ENCODE data around the gene DDIT4.
A peak's percentile ranks its signal among the peaks of the same experiment; 100 is the strongest.
"Not testable (repeated sequence)": the region's sequence is repeated elsewhere in the genome, so short reads cannot be mapped to it uniquely, and the experiment has no call there.

Gene DDIT4

DNA sequence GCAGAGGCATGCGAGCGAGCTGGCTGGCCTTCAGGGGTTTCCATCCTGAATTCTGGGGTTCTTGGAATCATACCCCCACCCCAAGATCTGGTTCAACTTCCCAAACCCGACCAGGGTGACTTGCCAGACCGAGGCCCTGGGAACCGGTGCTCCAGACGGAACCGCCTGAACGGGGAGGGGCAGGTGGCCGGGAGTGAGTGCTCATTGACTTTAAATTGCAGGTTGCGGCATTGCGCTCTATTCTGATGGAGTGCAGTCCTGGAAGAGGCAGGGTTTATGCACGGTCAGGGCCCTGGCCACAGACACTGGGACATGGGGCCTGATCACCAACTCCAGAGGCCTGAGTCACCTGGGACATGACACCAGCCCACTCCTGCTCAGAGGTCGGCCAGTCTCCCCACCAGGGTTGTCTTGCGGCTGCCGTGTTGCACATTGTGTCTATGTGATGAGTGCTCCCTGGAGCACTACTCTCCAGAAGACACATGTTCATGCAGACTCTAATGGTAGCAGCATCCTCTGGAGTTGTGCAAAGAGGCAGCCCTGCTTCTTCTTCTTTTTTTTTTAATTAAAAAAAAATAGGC lies 5.8 kb upstream of the DDIT4 start:
- DNase-seq, result no peak

DNA sequence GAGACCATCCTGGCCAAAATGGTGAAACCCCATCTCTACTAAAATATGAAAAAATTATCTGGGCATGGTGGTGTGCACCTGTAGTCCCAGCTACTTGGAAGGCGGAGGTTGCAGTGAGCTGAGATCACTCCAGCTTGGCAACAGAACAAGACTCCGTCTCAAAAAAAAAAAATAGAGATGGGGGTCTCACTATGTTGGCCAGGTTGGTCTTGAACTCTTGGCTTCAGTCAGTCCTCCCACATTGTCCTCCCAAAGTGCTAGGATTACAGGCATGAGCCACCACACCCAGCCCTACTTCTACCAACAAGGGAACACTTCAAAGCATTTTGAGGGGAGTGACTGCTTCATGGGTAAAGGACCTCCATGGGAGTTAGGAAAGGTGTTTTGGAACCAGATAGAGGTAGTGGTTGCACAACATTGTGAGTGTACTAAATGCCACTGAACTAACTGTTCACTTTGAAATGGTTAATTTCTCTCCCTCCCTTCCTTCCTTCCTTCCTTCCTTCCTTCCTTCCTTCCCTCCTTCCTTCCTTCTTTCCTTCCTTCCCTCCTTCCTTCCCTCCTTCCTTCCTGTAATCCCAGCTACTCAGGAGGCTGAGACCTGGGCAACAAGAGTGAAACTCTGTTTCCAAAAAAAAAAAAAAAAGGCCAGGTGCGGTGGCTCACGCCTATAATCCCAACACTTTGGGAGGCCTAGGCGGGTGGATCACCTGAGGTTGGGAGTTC lies 5.1 kb upstream of the DDIT4 start:
- not testable (repeated sequence) for DNase-seq

DNA sequence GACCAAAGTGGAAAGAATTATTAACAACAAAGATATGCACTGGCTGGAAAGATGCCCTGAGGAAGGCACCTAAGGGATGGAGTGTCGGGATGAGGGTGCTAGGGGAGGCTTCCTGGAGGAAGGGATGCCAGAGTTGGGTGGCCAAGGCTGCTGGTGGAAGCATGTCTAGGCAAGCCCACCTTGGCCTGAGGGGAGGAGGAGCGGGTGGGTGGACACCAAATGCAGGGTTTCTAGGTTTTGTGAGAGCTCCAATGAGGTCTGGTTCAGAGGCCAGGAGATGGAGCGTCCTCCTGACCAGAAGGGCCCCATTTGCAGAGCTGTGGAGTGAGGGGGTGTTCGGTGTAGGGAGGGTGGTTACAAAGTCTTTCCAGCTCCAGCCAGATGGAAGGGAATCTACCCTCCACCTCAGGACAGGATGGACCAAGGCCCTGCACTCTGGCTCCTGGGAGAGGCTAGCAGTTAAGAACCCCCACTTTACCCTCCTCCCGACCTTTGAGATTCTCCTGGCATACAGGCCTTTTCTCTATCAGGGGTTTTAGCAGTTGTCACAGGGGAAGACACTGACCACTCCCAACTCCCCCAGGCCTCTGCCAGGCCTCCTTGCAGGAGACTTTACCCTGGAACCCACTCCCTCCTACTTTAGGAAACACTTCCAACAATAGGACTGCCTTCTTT lies 3.0 kb upstream of the DDIT4 start:
- DNase-seq, result no peak

DNA sequence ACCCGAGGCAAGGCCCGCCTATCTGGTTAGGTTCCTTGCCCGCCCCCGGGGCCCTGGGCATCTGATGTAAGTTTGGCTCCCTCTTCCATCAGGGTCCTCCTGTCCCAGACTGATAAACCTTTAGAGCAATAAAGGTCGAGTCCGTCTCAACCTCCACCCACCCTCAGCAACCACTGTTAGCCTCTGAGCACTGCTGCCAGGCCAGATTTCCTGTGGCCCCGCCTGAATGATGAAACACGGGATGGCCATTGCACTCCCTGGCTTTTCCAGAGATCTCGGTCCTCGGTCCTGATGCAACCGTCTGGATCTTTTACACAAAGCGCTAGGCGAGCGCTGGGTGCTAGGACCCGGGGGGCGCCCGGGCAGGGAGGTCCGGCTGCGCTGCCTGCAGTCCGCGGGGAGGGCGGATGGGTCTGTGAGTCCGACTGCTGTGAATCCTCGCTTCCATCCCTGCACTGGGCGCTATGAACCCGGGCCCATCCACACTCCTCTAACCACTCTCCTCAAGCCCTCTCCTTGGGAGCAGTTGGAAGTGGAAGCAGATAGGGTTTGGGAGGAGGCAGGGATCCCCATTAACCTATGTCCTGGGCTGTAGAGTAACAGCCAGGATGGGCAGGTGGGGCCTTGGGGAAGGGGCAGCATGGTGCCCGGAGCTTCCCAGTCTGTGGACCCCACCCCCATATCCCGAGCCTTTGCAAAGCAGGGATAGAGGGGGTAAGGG lies 875 bp upstream of the DDIT4 start:
- peak; percentile 68 for DNase-seq

DNA sequence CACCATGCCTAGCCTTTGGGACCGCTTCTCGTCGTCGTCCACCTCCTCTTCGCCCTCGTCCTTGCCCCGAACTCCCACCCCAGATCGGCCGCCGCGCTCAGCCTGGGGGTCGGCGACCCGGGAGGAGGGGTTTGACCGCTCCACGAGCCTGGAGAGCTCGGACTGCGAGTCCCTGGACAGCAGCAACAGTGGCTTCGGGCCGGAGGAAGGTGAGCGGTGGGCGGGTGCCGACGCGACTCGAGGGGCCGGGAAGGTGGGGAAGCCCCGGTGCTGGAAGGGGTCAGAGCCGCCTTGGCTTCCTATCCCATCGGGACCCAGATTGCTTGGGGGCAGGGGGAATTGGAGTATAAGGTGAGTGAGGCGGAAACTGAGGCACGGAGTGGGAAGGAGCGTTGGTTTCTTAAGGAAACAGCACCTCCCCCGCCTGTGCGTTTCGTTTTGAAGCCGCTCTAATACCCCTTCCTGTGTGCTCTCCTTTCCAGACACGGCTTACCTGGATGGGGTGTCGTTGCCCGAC lies 547 bp downstream of the DDIT4 start:
- DNase-seq, result no peak

DNA sequence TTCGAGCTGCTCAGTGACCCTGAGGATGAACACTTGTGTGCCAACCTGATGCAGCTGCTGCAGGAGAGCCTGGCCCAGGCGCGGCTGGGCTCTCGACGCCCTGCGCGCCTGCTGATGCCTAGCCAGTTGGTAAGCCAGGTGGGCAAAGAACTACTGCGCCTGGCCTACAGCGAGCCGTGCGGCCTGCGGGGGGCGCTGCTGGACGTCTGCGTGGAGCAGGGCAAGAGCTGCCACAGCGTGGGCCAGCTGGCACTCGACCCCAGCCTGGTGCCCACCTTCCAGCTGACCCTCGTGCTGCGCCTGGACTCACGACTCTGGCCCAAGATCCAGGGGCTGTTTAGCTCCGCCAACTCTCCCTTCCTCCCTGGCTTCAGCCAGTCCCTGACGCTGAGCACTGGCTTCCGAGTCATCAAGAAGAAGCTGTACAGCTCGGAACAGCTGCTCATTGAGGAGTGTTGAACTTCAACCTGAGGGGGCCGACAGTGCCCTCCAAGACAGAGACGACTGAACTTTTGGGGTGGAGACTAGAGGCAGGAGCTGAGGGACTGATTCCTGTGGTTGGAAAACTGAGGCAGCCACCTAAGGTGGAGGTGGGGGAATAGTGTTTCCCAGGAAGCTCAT lies 1.1 kb downstream of the DDIT4 start:
- peak; percentile 84 for DNase-seq

DNA sequence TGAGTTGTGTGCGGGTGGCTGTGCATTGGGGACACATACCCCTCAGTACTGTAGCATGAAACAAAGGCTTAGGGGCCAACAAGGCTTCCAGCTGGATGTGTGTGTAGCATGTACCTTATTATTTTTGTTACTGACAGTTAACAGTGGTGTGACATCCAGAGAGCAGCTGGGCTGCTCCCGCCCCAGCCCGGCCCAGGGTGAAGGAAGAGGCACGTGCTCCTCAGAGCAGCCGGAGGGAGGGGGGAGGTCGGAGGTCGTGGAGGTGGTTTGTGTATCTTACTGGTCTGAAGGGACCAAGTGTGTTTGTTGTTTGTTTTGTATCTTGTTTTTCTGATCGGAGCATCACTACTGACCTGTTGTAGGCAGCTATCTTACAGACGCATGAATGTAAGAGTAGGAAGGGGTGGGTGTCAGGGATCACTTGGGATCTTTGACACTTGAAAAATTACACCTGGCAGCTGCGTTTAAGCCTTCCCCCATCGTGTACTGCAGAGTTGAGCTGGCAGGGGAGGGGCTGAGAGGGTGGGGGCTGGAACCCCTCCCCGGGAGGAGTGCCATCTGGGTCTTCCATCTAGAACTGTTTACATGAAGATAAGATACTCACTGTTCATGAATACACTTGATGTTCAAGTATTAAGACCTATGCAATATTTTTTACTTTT lies 1.8 kb downstream of the DDIT4 start:
- no peak for DNase-seq

DNA sequence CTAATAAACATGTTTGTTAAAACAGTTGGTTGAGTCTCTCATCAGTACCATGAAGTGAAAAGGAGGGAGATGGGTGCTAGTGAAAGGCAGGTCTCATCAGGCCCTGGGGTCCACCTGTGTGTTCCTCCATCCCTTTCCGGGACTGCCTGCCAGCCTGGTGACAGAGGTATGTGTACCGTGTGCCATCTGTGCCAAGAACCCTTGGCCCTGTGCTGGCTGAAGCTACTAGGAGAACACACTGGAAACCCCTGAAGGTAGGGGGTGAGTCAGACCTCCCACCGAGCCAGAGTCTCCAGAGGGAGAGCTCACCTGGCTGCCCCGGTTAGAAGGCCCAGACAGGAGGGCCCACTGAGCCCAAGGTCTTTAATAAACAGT lies 2.3 kb downstream of the DDIT4 start:
- DNase-seq, result no peak

DNA sequence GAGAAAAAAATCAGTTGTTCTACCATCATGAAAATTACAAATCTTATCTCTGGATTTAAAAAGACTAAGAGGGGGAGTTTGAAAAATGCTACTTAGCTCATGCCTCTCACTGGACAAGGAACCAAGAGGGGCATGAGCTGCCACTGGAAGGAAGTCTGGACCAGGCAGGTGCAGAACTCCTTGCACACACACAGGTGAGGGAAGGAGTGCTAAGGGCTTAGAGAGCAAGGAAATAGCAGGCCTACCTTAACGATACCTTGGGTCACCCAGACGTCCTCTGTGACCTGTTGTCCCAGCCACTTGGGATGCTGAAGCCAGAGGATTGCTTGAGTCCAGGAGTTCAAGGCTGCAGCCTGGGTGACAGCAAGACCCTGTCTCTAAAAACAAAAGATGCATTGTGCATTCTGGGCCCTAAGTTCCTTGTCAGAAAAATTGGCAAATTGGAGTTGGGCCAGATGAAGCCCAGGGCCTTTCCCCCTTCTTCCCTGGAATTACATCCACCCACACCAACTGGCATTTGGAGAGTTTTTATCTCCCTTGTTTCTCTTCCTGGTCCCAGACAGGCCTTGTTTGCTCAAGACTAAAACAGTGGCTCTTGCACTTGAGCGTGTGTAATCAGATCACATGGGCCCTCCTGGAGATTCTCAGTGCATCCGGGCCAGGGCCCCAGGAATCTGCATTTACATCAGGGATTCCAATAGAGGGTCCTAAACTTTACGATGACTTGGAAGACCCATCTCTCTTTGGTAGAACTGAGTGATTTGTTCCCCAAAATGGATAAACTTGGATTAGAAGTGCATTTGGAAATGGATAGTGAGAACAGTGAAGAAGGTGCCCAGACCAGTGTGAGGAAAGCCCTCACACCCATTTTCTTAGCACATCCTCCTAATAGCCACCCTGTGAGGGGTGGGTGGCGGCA lies 3.0 kb downstream of the DDIT4 start:
- no peak for DNase-seq

DNA sequence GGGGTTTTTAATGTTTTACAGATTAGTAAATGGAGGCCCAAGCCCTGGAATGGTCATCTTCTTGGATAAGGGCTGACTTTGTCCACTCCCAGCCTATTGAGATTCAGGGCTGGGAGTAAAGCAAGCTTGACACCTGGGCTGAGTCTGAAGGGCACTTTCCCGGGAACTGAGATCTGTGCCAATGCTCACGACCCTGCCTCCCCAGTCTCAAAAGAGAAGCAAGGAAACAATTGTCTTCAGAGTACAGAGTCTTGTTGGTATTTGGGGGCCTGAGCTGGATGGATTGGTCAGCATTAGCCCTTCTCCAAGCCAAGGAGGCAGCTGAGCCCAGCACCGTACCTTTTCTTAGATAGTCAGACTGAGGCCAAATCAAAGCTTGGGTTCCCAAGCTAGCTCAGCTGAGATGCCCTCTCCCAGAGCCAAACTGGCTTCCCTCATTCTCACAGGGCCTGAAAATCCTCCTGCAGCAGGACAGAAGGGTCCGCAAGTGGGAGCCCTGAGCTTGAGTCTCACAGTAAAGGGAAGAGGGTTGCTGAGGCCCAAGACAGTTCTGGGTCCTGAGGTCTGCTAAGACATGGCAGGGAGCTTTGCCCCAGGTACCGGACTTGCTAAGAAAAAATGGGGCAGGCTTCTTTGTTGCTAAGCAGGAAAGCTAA lies 3.7 kb downstream of the DDIT4 start:
- no peak for DNase-seq

DNA sequence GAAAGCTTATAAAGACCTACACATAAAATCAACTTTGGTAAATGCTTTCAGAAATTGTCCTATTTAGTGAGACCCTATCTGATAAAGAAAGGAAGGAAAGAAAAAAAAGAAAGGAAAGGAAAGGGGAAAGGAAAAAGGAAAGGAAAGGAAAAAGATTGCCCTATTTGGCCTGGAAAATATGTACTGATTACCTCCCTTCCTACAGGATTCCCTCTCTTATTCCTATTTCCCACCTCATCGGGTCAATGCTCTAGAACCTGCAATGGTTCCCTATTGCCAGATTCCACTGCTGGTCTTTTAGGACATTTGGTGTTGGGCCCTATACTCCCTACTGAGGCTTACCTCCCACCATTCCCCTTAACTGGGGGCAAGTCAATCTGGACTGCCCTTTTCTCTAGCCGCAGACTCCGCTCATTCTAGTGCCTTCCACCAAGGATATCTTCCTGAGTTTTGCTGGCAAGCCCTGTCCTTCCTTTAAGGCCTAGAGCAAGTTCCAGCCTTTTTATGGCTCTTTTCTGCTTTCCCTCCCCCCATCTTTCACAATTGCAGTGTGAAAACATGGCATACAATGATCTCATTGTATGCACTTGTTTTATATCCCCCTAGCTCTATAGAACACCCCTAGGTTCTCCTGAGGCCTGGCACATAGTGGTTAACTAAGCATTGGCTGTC lies 4.4 kb downstream of the DDIT4 start:
- DNase-seq, result no peak

DNA sequence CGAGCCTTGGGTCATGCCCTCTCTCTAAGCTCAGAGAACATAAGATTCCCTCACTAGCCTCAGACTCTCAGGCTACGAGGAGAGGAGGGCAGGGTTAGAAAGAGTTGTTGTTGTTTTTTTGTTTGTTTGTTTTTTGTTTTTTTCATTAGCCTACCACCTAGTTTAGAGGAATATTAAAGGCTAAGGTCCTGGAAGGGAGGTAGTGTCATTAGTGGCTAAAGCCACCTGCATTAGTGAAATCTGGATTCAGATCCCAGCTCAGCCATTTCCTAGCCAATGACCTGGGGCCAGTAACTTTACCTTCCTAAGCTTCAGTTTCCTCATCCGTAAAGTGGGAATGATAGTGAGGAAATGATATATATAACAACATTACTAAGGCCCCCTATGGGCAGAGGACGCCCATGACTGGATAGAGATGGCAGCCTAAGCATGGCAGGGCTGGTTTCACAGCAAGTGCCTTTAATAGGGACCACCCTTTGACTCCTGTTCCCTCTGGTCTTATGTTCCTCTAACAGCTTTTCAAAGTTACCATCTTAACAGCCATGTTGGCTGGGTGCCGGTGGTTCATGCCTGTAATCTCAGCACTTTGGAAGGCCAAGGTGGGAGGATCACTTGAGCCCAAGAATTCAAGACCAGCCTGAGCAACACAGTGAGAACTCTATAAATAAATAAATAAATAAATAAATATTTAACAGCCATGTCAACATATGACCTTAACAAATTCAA lies 5.1 kb downstream of the DDIT4 start:
- DNase-seq, result no peak

DNA sequence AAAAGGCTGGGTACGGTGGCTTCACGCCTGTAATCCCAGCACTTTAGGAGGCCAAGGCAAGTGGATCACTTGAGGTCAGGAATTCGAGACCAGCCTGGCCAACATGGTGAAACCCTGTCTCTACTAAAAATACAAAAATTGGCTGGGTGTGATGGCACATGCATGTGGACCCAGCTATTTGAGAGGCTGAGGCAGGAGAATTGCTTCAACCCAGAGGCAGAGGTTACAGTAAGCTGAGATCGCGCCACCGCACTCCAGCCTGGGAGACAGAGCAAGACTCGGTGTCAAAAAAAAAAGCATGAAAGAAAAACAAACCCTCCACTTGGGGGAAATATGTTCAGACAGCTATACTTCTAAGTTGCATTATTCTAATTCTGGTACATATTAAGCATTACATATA lies 5.9 kb downstream of the DDIT4 start:
- DNase-seq, result not testable (repeated sequence)

DNA sequence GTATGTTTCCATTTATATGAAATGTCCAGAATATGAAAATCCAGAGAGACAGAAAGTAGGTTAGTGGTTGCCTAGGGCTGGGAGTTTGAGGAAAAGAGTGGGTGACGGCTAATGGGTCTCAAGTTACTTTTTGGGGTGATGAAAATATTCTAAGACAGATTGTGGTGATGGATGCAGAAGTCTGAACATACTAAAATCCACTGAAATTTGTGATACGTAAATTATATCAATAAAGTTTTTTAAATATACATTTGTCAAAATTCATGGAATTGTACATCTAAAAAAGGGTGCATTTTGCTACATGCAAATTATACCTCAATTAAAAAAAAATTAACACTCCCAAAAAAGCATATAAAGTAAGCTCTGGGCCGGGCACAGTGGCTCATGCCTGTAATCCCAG lies 9.4 kb downstream of the DDIT4 start:
- no peak for DNase-seq

DNA sequence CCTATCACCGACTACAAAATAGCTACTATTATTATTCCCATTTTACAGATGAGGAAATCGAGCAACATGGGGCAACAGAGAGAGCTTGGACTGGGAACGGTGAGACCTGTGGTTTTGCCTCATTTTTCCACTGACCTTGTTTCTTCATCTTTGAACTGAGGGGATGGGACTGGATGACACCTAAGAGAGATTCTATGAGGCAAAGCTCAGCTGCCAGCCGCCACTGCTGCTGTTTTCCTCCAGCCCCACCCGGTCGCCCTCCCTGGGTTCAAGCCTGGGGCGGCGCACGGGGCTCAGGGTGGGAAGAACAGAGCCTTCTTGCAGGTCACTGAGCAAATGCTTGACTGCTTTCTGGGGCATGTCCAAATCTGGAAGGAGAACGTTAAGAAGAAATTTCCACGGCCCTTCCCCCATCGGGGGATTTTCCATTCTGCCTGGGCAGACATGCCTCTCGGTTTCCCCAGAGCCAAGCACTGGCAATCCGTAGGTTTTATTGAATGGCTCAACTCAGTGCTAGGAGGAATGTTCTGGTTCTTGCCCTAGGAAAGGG lies 12.3 kb downstream of the DDIT4 start:
- DNase-seq, result no peak

DNA sequence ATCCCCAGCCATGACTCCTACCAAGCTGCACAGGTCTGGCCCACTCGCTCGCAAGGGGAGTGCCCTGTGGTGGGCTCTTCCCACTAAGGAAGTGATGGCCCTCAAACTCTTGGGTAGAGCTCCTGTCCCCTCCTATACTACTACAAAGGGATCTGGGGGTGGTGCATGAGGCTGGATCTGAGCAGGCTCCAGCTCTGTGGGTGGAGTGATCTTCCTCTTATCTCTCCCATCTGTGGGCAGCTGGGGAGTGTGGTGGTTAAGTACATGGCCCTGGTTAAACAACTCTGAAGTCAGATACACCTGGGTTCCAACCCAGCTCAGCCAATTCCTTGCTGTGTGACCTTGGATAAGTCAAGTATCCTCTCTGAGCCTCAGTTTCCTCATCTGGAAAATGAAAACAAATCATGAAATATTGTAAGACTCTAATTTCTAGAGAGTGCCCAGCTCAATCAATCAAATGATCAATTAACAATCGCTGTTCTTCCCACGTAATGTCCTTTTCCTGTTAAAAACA lies 17.4 kb downstream of the DDIT4 start:
- DNase-seq, result peak; percentile 64

DNA sequence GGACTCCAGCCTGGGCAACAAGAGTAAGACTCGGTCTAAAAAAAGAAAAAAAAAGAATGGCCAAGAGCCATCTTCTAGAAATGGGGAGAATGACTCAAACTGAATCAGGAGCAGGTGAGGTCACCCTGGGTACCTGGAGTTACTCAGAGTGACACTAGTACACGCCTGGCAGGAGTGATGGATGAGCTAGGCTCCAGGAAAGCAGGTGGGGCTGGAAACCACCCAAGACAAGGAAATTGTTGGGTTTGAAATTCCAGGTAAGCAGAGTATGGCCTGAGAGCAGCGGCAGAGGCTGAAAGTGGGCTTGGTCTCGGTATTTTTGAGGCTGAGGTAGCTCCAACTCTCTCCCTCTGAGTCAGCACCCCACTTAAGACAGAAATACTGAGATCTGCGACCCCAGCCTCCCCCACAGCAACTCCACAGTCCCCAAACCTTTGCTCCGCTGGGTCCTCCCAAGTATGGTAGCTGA lies 18.5 kb downstream of the DDIT4 start:
- peak; percentile 85 for DNase-seq

DNA sequence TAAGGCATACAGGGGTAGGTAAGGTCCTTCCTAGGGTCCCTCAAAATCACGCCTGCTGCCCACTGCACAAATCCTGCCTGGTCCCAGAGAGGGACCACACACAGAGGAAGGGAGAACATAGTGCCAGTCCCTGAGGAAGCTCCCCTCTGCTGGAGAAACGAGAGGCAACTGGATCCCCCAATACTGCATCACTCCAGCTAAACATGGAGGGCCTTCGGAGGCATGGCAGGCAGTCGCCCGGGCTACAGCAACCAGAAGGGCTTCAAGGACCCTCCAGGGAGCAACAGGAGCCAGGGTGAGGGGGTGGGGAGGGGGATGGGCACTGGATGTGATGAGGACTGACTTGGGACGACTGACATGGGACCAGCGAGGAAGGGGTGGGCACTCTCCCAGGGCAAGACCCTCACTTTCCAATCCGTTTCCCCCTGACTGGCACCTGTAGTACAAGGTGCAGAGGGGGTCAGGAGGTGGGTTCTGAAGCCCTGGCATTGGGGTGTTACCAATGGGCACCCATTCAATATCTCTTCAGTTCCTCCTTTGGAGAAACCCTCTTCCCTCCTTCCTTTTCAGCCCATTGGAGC lies 21.7 kb downstream of the DDIT4 start:
- no peak for DNase-seq

All from activated CD4-positive, alpha-beta T cell treated with anti-CD3 and anti-CD28 coated beads, Interleukin-10, Interleukin-2, amounts not matched to agents 100 ng/mL and 50 ng/mL, durations not matched to agents 16 hours and 8 hours (primary cell).